Gastrocnemius medialis (tissue), 4 donors: ENCODE measurements around the gene DYNLT2B.

Experiments
- CTCF ChIP-seq, 5 experiments: fragments of 450-650 bp in 3 of 5; fragments of 200-600 bp in 2 of 5; sonication (generic) in 2 of 5; IDR thresholded peaks in 4 of 5; conservative IDR thresholded peaks in 1 of 5; 1 replicate in 4 of 5; 2 replicates in 1 of 5; pipeline ENCODE4 v1.5.1; 2016 to 2019; ENCODE audit warnings: antibody characterized with exemption in 5 of 5, mild to moderate bottlenecking in 3 of 5, moderate library complexity in 3 of 5
- POLR2A ChIP-seq, 2 donors: fragments of 450-650 bp; IDR thresholded peaks; one replicate each; pipeline ENCODE4 v1.6.1; 2017; ENCODE audit warnings: antibody characterized with exemption in 2 of 2, mild to moderate bottlenecking in 2 of 2, moderate library complexity in 2 of 2

- TF ChIP-seq CTCF (IDR thresholded peaks at IDR 0.05 in 4 of 5, conservative IDR thresholded peaks at IDR 0.05 in 1 of 5): no peak
- TF ChIP-seq POLR2A (IDR thresholded peaks at IDR 0.05): no peak
Observed at GRCh38 chr3:196339044-196339443, 21.0 kb upstream of the DYNLT2B start.
